Esophagus muscularis mucosa (tissue), 4 donors: ENCODE results near the gene PTTG1.

Experiments used
- EP300 ChIP-seq: sonication (generic); formaldehyde crosslinking; IDR thresholded peaks from one replicate; pipeline ENCODE4 v1.6.1; 2017; ENCODE audit warnings: antibody characterized with exemption
- POLR2A ChIP-seq: fragments of 450-650 bp; IDR thresholded peaks from one replicate; pipeline ENCODE4 v1.6.1; 2017; ENCODE audit warnings: antibody characterized with exemption, moderate library complexity, mild to moderate bottlenecking, low read depth
- POLR2AphosphoS5 ChIP-seq, 2 donors: sonication (generic); formaldehyde crosslinking; IDR thresholded peaks; one replicate each; pipeline ENCODE4 v1.6.1; 2017; ENCODE audit warnings: antibody characterized with exemption in 2 of 2
- TF ChIP-seq, protein P1 (sequence below), 3 experiments: fragments of 200-600 bp in 2 of 3; fragments of 450-650 bp in 1 of 3; sonication (generic) in 2 of 3; IDR thresholded peaks; one replicate each; pipeline ENCODE4 v1.5.1; 2017 to 2019; ENCODE audit warnings: antibody characterized with exemption in 3 of 3, mild to moderate bottlenecking in 2 of 3, moderate library complexity in 1 of 3

GRCh38 chr5:160455600-160455999 is 33.9 kb downstream of the PTTG1 start:
- TF ChIP-seq, protein P1, sequence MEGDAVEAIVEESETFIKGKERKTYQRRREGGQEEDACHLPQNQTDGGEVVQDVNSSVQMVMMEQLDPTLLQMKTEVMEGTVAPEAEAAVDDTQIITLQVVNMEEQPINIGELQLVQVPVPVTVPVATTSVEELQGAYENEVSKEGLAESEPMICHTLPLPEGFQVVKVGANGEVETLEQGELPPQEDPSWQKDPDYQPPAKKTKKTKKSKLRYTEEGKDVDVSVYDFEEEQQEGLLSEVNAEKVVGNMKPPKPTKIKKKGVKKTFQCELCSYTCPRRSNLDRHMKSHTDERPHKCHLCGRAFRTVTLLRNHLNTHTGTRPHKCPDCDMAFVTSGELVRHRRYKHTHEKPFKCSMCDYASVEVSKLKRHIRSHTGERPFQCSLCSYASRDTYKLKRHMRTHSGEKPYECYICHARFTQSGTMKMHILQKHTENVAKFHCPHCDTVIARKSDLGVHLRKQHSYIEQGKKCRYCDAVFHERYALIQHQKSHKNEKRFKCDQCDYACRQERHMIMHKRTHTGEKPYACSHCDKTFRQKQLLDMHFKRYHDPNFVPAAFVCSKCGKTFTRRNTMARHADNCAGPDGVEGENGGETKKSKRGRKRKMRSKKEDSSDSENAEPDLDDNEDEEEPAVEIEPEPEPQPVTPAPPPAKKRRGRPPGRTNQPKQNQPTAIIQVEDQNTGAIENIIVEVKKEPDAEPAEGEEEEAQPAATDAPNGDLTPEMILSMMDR (IDR thresholded peaks at IDR 0.05): no peak
- no peak for TF ChIP-seq EP300
- TF ChIP-seq POLR2AphosphoS5 (IDR thresholded peaks at IDR 0.05): no peak
- no peak for TF ChIP-seq POLR2A
